Neural progenitor cell (in vitro differentiated cells): ENCODE measurements around the gene TCAF1.

Experiments used
- EZH2 ChIP-seq: fragments of 200-600 bp; sonication (generic); IDR thresholded peaks from 2 replicates; pipeline ENCODE4 v1.6.1; 2017; ENCODE audit warnings: antibody characterized with exemption, mild to moderate bottlenecking, moderate library complexity
- EZH2phosphoT487 ChIP-seq: fragments of 200-600 bp; sonication (generic); IDR thresholded peaks from 2 replicates; pipeline ENCODE4 v1.6.1; 2017; ENCODE audit warnings: antibody characterized with exemption
- TF ChIP-seq, protein P1 (sequence below): fragments of 200-600 bp; sonication (generic); IDR thresholded peaks from 2 replicates; pipeline ENCODE4 v1.5.1; 2017; ENCODE audit warnings: antibody characterized with exemption, mild to moderate bottlenecking

DNA sequence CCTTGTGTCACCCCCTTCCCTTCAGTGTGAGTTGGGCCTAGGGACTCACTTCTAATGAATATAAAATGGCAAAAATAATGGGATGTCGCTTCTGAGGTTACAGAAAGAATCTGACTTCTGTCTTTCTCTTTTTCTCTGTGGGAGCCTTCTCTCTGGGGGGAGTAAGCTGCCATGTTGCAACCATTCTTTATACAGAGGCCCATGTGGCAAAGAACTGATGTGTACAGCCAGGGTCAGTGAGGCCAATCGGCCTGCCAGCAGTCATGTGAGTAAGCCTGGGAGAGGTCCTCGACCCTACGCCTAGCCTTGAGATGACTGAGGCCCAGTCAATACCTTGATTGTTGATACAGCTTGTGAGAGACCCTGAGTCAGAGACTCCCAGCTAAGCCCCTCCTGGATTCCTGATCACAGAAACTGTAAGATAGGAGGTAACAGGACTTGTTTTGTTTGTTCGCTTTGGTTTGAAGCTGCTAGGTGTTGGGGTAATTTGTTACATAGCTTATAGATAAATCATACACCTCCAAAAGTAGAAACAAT, 1.7 kb downstream of the TCAF1 start:
- TF ChIP-seq, protein P1, sequence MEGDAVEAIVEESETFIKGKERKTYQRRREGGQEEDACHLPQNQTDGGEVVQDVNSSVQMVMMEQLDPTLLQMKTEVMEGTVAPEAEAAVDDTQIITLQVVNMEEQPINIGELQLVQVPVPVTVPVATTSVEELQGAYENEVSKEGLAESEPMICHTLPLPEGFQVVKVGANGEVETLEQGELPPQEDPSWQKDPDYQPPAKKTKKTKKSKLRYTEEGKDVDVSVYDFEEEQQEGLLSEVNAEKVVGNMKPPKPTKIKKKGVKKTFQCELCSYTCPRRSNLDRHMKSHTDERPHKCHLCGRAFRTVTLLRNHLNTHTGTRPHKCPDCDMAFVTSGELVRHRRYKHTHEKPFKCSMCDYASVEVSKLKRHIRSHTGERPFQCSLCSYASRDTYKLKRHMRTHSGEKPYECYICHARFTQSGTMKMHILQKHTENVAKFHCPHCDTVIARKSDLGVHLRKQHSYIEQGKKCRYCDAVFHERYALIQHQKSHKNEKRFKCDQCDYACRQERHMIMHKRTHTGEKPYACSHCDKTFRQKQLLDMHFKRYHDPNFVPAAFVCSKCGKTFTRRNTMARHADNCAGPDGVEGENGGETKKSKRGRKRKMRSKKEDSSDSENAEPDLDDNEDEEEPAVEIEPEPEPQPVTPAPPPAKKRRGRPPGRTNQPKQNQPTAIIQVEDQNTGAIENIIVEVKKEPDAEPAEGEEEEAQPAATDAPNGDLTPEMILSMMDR, result no peak
- no peak for TF ChIP-seq EZH2
- TF ChIP-seq EZH2phosphoT487, result no peak
